ENCODE measurements around the gene DOCK11.

The DOCK11 gene

DNA sequence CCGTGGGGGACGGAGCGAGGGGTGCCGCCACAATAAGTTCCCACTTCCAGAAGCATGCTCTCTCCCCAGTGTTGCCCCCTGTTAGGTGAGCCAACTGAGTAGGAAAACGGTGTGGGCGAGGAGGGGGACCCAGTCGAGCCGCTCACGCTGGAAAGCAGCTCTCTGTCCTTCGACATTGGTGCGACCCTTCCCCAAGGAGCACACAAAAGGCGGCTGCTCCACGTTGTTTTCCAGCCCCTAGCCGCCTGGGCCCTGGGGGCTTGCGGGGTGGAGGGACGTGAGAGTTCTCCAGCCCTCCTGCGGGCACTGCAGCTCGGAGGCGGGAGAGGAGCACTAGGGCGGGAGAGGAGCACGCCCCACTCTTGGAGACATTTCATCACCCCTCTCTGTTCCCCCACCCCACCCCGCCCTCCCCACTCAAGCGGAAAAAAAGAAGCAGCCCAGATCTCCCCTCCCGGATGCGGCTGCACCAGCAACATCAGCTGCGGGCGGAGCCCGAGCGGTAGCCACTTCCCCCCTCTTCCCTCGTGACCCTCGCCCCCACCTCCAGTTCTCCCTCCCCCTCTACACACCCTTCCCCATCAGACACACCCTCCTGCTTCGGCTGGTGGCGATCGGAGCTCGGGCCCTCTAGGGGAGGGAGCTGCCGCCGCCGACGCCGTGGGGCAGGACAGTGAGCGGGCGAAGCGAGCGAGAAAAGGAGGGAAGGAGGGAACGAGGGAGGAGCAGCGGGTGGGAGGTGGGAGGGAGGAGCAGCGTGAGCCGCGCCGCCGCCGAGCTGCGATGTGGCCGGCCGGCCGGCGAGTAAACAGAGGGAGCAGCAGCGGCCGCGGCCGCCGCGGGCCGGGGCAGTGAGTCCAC lies at the start of gene DOCK11:
TSS of gene DOCK11 (plus strand) at position 755 of the 861 bp plus-strand sequence. CDS start 157 bp downstream, outside the sequence.
- TF ChIP-seq GATA2 (IDR thresholded peaks at IDR 0.05; ENCODE audit: low read depth, low read length) (no peak), GATA3 (IDR thresholded peaks at IDR 0.05; ENCODE audit: low read depth, low read length) (no peak)

GRCh38 chrX:118448273-118448783 lies 47.3 kb upstream of the DOCK11 start:
- TF ChIP-seq GATA3 (IDR thresholded peaks at IDR 0.05; ENCODE audit: low read depth, low read length) = no peak
- no peak for TF ChIP-seq GATA2 (IDR thresholded peaks at IDR 0.05; ENCODE audit: low read depth, low read length)

DNA sequence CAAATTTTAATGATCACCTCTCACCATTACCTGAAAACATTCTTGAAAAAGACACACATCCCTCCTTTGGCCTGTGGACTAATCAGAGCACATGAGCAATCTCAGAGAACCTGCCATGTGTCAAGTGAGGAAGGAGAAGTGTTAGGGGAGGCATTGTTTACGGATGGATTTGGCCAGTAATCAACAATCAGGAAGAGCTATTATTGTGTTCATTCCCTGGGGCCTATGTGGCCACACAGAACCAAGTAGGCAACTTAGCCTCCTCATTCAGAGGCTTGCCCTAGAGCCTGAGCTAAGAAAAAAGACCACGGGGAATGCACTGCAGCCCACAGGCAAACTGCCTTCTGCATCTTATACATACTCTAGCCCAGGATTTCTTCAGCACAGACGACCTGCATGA lies 40.6 kb upstream of the DOCK11 start:
- TF ChIP-seq GATA2 (IDR thresholded peaks at IDR 0.05; ENCODE audit: low read depth, low read length) = no peak
- TF ChIP-seq GATA3 (IDR thresholded peaks at IDR 0.05; ENCODE audit: low read depth, low read length) = no peak

- TF ChIP-seq GATA3 (IDR thresholded peaks at IDR 0.05; ENCODE audit: low read depth, low read length) (no peak), GATA2 (IDR thresholded peaks at IDR 0.05; ENCODE audit: low read depth, low read length) (no peak)
These were observed 36.1 kb upstream of the DOCK11 start for GRCh38 chrX:118459494-118459893.

- no peak for TF ChIP-seq GATA3 (IDR thresholded peaks at IDR 0.05; ENCODE audit: low read depth, low read length)
- no peak for TF ChIP-seq GATA2 (IDR thresholded peaks at IDR 0.05; ENCODE audit: low read depth, low read length)
These were observed 31.1 kb upstream of the DOCK11 start for GRCh38 chrX:118464501-118464900.

GRCh38 chrX:118468122-118468521 lies 27.5 kb upstream of the DOCK11 start:
- TF ChIP-seq GATA2 (IDR thresholded peaks at IDR 0.05; ENCODE audit: low read depth, low read length) = no peak
- no peak for TF ChIP-seq GATA3 (IDR thresholded peaks at IDR 0.05; ENCODE audit: low read depth, low read length)

GRCh38 chrX:118474586-118474985 lies 21.0 kb upstream of the DOCK11 start:
- TF ChIP-seq GATA2 (IDR thresholded peaks at IDR 0.05; ENCODE audit: low read depth, low read length) (no peak), GATA3 (IDR thresholded peaks at IDR 0.05; ENCODE audit: low read depth, low read length) (no peak)

DNA sequence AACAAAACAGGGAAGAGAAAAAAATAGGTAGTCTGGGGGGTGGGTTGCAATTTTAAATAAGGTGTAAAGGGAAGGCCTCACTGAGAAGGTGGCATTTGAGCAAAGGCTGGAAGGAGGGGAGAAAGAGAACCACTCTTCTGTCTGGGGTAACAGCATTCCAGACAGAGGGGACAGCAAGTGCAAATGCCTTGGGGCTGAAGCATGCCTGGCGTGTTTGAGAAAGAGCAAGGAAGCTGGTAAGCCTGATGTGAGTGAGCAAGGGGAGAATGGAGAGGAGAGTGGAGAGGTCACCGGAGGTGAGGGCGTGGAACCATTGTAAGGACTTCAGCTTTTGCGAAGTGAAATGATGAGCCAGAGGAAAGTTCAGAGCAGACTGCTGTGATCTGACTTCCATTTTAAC lies 19.7 kb upstream of the DOCK11 start:
- no peak for TF ChIP-seq GATA3 (IDR thresholded peaks at IDR 0.05; ENCODE audit: low read depth, low read length)
- no peak for TF ChIP-seq GATA2 (IDR thresholded peaks at IDR 0.05; ENCODE audit: low read depth, low read length)

DNA sequence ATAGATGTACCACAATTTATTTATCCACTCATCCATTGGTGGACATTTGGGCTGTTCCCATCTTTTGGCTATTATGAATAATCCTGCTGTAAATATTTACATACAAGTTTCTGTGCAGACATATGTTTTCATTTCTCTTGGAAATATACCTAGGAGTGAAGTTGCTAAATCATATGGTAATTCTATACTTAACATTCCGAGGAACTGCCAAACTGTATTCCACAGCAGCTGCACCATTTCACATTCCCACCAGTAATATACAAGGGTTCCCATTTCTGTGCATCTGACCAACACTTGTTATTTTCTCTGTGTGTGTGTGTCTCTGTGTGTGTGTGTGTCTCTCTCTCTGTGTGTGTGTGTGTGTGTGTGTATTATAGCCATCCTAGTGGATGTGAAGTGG lies 15.4 kb upstream of the DOCK11 start:
- no peak for TF ChIP-seq GATA3 (IDR thresholded peaks at IDR 0.05; ENCODE audit: low read depth, low read length)

- TF ChIP-seq GATA2 (IDR thresholded peaks at IDR 0.05; ENCODE audit: low read depth, low read length) (no peak), GATA3 (IDR thresholded peaks at IDR 0.05; ENCODE audit: low read depth, low read length) (no peak)
These were observed 11.3 kb upstream of the DOCK11 start for GRCh38 chrX:118484216-118484903.

GRCh38 chrX:118493016-118493415 lies 2.6 kb upstream of the DOCK11 start:
- no peak for TF ChIP-seq GATA2 (IDR thresholded peaks at IDR 0.05; ENCODE audit: low read depth, low read length)

DNA sequence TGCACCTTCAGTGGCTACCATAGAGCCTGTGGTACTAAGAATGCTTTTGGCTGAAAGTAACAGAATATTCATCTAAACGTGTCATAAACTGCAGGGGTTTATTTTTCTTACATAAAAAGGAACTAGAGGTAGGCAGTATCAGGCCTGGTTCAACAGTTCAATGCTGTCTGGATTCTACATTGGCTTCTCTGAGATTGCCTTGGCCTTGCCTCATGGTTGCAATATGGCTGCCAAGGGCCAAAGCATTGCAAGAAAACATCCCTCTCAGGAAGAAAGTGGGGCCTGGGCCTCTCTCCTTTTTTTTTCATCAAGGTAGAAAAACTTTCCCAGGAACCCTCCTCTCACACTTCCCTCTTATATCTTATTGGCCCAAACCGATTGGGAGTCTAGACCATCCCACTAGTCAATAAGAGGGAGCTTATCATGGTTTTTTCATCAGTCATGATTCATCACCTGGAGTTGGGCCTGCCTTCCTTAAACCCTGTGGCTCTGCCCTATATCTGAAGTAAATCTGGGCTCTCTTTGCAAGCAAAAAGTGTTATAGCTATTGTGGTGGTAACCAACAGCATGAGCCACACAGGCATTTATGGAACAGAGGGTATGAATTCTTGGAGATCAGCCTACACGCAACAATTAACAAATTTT lies 1.8 kb upstream of the DOCK11 start:
- TF ChIP-seq GATA3 (IDR thresholded peaks at IDR 0.05; ENCODE audit: low read depth, low read length) (no peak), GATA2 (IDR thresholded peaks at IDR 0.05; ENCODE audit: low read depth, low read length) (no peak)

DNA sequence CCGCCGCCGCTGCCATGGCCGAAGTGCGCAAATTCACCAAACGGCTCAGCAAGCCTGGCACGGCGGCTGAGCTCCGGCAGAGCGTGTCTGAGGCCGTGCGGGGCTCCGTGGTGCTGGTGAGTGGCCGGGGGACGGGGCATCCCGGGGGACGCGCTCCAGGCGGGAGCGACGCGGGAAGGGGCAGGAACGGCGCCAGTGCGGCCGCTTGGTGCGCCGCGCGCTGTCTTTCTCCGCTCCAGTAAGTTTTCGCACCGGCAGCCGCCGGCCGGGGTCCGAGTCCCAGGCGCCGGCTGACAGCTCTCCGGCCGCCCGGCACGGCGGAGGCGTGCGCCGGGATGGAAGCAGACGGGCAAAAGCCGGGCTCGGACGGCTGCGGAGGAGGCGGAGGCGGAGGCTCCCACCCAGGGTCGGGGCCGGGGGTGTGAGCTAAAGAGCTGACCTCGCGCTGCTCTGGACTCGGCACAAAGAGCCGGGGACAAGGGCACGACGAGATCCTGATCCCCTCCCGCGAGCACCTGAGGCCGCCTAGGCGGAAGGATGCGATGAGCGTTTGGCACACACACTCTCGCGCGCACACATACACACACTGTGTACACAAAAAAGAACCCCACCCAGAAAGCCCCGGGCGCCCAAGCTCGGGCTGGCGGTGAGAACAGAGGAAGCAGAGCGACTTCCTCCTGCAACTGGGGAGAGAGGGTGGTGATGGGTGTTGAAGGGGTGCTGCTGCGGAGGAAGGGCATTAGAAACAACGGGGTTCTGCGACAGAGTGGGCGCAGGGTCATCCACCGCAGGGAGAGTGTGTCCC lies 545 bp downstream of the DOCK11 start:
- TF ChIP-seq GATA3 (IDR thresholded peaks at IDR 0.05; ENCODE audit: low read depth, low read length) (no peak), GATA2 (IDR thresholded peaks at IDR 0.05; ENCODE audit: low read depth, low read length) (no peak)

DNA sequence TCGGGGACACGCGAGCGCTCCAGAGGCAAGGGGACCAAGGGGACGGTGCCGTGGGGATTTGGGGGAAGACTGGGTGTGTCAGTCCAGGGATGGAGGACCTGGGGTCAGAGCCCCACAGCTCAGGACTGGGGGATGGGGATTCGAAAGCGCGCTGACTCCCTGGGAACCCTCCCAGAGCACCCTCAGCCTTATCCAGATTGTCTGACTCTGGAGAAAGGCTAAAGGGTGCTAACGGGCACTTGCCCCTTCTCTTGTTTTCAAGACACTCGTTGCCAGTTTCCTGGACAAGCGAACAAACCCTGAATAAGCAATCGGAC lies 1.1 kb downstream of the DOCK11 start:
- no peak for TF ChIP-seq GATA3 (IDR thresholded peaks at IDR 0.05; ENCODE audit: low read depth, low read length)
- no peak for TF ChIP-seq GATA2 (IDR thresholded peaks at IDR 0.05; ENCODE audit: low read depth, low read length)
